ENCODE results near the gene ADORA2A. TPM values are rescaled to one million over a fixed set of nuclear protein-coding genes. Genes with fewer than 3 reads are reported as not detected.

ADORA2A gene
- total and polyA plus RNA-seq, 2 of the 8 experiments (the other 6 are each of a cell fraction or from before 2014, with no cell fraction given), result 7.1 to 20.3 TPM

DNA sequence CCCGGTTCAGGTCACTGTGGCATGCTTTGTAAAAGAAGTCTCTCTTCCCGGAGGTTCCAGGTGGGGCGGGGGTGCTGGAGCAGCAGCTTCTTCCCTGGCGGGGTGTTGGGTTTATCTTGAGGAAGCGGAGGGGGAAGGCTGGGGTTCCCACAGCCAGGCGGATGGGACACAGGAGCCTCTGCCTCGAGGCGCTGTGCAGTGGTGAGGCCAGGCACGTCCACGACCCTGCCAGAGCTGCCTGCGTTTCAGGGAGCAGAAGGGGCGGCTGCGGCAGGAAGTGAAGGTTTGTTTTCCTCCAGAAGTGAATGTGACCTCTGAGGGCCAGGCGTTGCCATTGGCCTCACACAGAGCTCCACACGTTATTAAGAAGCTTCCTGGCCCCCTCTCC is 20.1 kb upstream of the ADORA2A start (continued):
- TF ChIP-seq TBP (IDR thresholded peaks at IDR 0.05; ENCODE audit: low read depth, low read length), result no peak
- no peak for TF ChIP-seq TAF7 (optimal IDR thresholded peaks at IDR 0.05; ENCODE audit: borderline replicate concordance, low read depth, low read length)
- no peak for TF ChIP-seq HDAC6 (IDR thresholded peaks at IDR 0.05; ENCODE audit: low read depth, low read length)
- TF ChIP-seq YY1 (IDR thresholded peaks at IDR 0.05; ENCODE audit: low read depth, low read length), result no peak
- TF ChIP-seq ZNF274 (IDR thresholded peaks at IDR 0.05; ENCODE audit: borderline replicate concordance, extremely low read depth, low read length), result no peak
